Endothelial cell (in vitro differentiated cells): ENCODE results near the gene CYP3A4. TPM values are rescaled to one million over a fixed set of nuclear protein-coding genes. Genes with fewer than 3 reads are reported as not detected.

Experiments
- DNase-seq: peaks from one replicate; pipeline ENCODE4 v3.0.0; 2021; ENCODE audit warnings: low spot score
- H3K27ac Mint-ChIP-seq: one replicate; pipeline ENCODE4 v1.8.0; 2021; ENCODE audit warnings: mixed read lengths, inconsistent platforms; ENCODE audit not compliant: unreplicated experiment
- H3K27me3 Mint-ChIP-seq: one replicate; pipeline ENCODE4 v1.8.0; 2021; ENCODE audit warnings: mild to moderate bottlenecking, moderate library complexity, mixed read lengths, inconsistent platforms; ENCODE audit not compliant: unreplicated experiment
- H3K36me3 Mint-ChIP-seq: one replicate; pipeline ENCODE4 v1.8.0; 2021; ENCODE audit warnings: mild to moderate bottlenecking, low read depth, mixed read lengths, inconsistent platforms; ENCODE audit not compliant: unreplicated experiment
- H3K4me1 Mint-ChIP-seq: one replicate; pipeline ENCODE4 v1.8.0; 2021; ENCODE audit warnings: mild to moderate bottlenecking, mixed read lengths, inconsistent platforms; ENCODE audit not compliant: unreplicated experiment
- H3K4me3 Mint-ChIP-seq: one replicate; pipeline ENCODE4 v1.8.0; 2021; ENCODE audit warnings: mild to moderate bottlenecking, mixed read lengths, inconsistent platforms; ENCODE audit not compliant: unreplicated experiment
- H3K9me3 Mint-ChIP-seq: one replicate; pipeline ENCODE4 v1.8.0; 2021; ENCODE audit warnings: mixed read lengths, inconsistent platforms; ENCODE audit not compliant: unreplicated experiment
- CTCF ChIP-seq: fragments of 200-600 bp; sonication (generic); IDR thresholded peaks from one replicate; pipeline ENCODE4 v1.5.0; 2021; ENCODE audit warnings: antibody characterized with exemption; ENCODE audit not compliant: unreplicated experiment
- total RNA-seq: library from RNA; stranded (reverse); fragmentation: NEBNext Ultra II Directional; extraction: Animal tissue kit (Norgen Biotek cat#: 25700); gene quantifications from one replicate; pipeline ENCODE4 v1.2.1, GENCODE V29; 2021; ENCODE audit not compliant: unreplicated experiment

Gene CYP3A4
- total RNA-seq, 1 donor from 2014 or later: not detected

GRCh38 chr7:99709838-99710578 lies 74.0 kb downstream of the CYP3A4 start:
- H3K4me3 Mint-ChIP-seq: peak overlapping the region; percentile 21
- peaks cover 26% of the 10 kb centered on the region for H3K36me3 Mint-ChIP-seq
- H3K4me1 Mint-ChIP-seq: no peaks in the 10 kb centered on the region
- no peak for TF ChIP-seq CTCF
- H3K27ac Mint-ChIP-seq: no peak overlapping the region
- peaks cover 6% of the 10 kb centered on the region for H3K9me3 Mint-ChIP-seq
- DNase-seq: no peak
- H3K27me3 Mint-ChIP-seq: peaks cover 1% of the 10 kb centered on the region

- H3K4me1 Mint-ChIP-seq: no peaks in the 10 kb centered on the region
- peaks cover 24% of the 10 kb centered on the region for H3K36me3 Mint-ChIP-seq
- peaks cover 1% of the 10 kb centered on the region for H3K27me3 Mint-ChIP-seq
- TF ChIP-seq CTCF: no peak
- DNase-seq: no peak
- H3K27ac Mint-ChIP-seq: no peak overlapping the region
- H3K9me3 Mint-ChIP-seq: peaks cover 6% of the 10 kb centered on the region
- no peak overlapping the region for H3K4me3 Mint-ChIP-seq
Observed at GRCh38 chr7:99709260-99709659, 74.7 kb downstream of the CYP3A4 start.

- no peak for DNase-seq
- no peak for TF ChIP-seq CTCF
- Mint-ChIP-seq H3K27me3 (peaks cover 1% of the 10 kb centered on the region), H3K4me1 (no peaks in the 10 kb centered on the region), H3K36me3 (peaks cover 24% of the 10 kb centered on the region), H3K4me3 (peak overlapping the region; percentile 44), H3K27ac (no peak overlapping the region), H3K9me3 (peaks cover 6% of the 10 kb centered on the region)
Observed at GRCh38 chr7:99707096-99707495, 76.9 kb downstream of the CYP3A4 start.

Other genes with a start within 250 kb of the CYP3A4 start
- 6.8 TPM for gene FAM200A, start 232.1 kb downstream of the CYP3A4 start, total RNA-seq
- gene ZNF655, start 225.5 kb downstream of the CYP3A4 start, total RNA-seq: 36.3 TPM
- gene TMEM225B, start 185.9 kb downstream of the CYP3A4 start, total RNA-seq: 0.46 TPM
- gene ZSCAN25, start 167.2 kb downstream of the CYP3A4 start, total RNA-seq: 23.8 TPM
- gene CYP3A5, start 104.2 kb downstream of the CYP3A4 start, total RNA-seq: 0.69 TPM
- gene CYP3A7, start 49.0 kb downstream of the CYP3A4 start, total RNA-seq: 0.18 TPM
- gene CYP3A43, start 43.8 kb upstream of the CYP3A4 start, total RNA-seq: not detected
- gene OR2AE1, start 92.8 kb upstream of the CYP3A4 start, total RNA-seq: not detected
- 5.8 TPM for gene TRIM4, start 135.3 kb upstream of the CYP3A4 start, total RNA-seq
- 1.8 TPM for gene GJC3, start 145.4 kb upstream of the CYP3A4 start, total RNA-seq
- not detected for gene AZGP1, start 191.8 kb upstream of the CYP3A4 start, total RNA-seq
- 63.1 TPM for gene ZKSCAN1, start 231.4 kb upstream of the CYP3A4 start, total RNA-seq